A673 (cell line): ENCODE measurements around the gene ATG12. TPM values are rescaled to one million over a fixed set of nuclear protein-coding genes. Genes with fewer than 3 reads are reported as not detected.

Source experiments
- BruUV-seq: library from RNA; stranded (reverse); fragments of 400-500 nt; replicated peaks from 2 replicates; lab custom pipeline; 2021; lab: Mats Ljungman, UMichigan
- CTCF ChIA-PET: fragments of 300-600 bp; sonication (Branson Sonifier 250); formaldehyde crosslinking; loops from one replicate; lab custom pipeline; 2022; ENCODE audit warnings: antibody characterized with exemption; lab: Charles Lee
- POLR2A ChIA-PET: fragments of 300-600 bp; sonication (Branson Sonifier 250); formaldehyde crosslinking; loops from one replicate; lab custom pipeline; 2022; ENCODE audit warnings: antibody characterized with exemption; ENCODE audit not compliant: low non-redundant PET; lab: Charles Lee
- DNase-seq: peaks from one replicate; pipeline ENCODE4 v3.0.0-alpha.2; 2015; ENCODE audit warnings: low spot score
- H3K27ac ChIP-seq: fragments of 200-600 bp; sonication (generic); 2 replicates; pipeline ENCODE4 v1.5.1; 2016; ENCODE audit warnings: mixed run types, low read depth, mild to moderate bottlenecking, mixed read lengths, antibody characterized with exemption, low read length; ENCODE audit not compliant: poor library complexity, severe bottlenecking
- H3K27me3 ChIP-seq: fragments of 200-600 bp; sonication (generic); replicated peaks from 2 replicates; pipeline ENCODE4 v1.6.1; 2017; ENCODE audit warnings: mixed run types, low read depth, mild to moderate bottlenecking, mixed read lengths, antibody characterized with exemption, low read length; ENCODE audit not compliant: insufficient read depth, poor library complexity
- H3K36me3 ChIP-seq: fragments of 200-600 bp; sonication (generic); 2 replicates; pipeline ENCODE4 v1.6.1; 2016; ENCODE audit warnings: mixed run types, mild to moderate bottlenecking, mixed read lengths, antibody characterized with exemption, low read length; ENCODE audit not compliant: insufficient read depth, poor library complexity, severe bottlenecking
- H3K4me1 ChIP-seq: fragments of 200-600 bp; sonication (generic); 2 replicates; pipeline ENCODE4 v1.6.1; 2017; ENCODE audit warnings: mixed run types, mild to moderate bottlenecking, mixed read lengths, antibody characterized with exemption, low read length; ENCODE audit not compliant: insufficient read depth, poor library complexity, severe bottlenecking
- H3K4me3 ChIP-seq: fragments of 200-600 bp; sonication (generic); 2 replicates; pipeline ENCODE4 v1.5.1; 2016; ENCODE audit warnings: low read depth, mixed run types, mild to moderate bottlenecking, mixed read lengths, low read length; ENCODE audit not compliant: poor library complexity, severe bottlenecking
- H3K9me3 ChIP-seq: fragments of 200-600 bp; sonication (generic); 2 replicates; pipeline ENCODE4 v1.6.1; 2016; ENCODE audit warnings: mixed run types, low read depth, mild to moderate bottlenecking, mixed read lengths, antibody characterized with exemption, low read length; ENCODE audit not compliant: poor library complexity, severe bottlenecking
- EZH2 ChIP-seq: fragments of 200-600 bp; sonication (generic); IDR thresholded peaks from 2 replicates; pipeline ENCODE4 v1.6.1; 2017; ENCODE audit warnings: borderline replicate concordance, low read depth, mild to moderate bottlenecking, mixed read lengths, antibody characterized with exemption, low read length; ENCODE audit not compliant: poor library complexity, severe bottlenecking
- intact Hi-C: fragments of 100-400 bp; cut with micrococcal nuclease; formaldehyde crosslinking; loops from one replicate; pipeline ENCODE4 v1.10.0; 2022; ENCODE audit not compliant: unreplicated experiment
- total RNA-seq: library from RNA; stranded (reverse); gene quantifications from 2 replicates; pipeline ENCODE4 v1.2.3, GENCODE V29; 2021
- TF ChIP-seq, protein P1 (sequence below): fragments of 300-800, 200-600 bp; sonication (generic); conservative IDR thresholded peaks from 2 replicates; pipeline ENCODE4 v1.5.1; 2017; ENCODE audit warnings: low read depth, mild to moderate bottlenecking, antibody characterized with exemption, low read length, moderate library complexity, mixed read lengths

The ATG12 gene
- total RNA-seq, 1 experiment from 2014 or later, result 55.8 TPM

DNA sequence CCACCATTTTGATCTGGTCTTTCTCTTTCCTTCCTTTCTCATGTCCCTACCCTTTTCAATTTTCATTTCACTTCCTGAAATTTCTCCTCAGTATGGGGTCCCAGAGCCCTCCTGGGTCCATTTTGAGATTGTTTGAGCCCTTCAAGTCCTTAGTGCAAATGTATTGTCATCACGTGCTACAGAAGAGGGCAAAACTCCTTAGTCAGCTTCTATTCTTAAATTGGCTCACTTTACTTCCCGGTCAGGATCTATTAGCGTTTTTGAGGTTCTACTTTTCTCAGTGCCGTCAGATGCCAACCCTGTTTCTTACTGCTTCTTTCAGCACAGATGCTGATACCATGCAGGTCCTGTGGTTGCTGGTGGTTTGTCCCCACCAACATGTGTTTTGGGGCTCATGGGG lies 5.9 kb downstream of the ATG12 start:
- CTCF ChIA-PET, result interaction anchor here (1.0 kb wide), 1 partner anchor 249 kb away, joined by 4 read pairs; the partner anchor contains the start of gene COMMD10
- H3K27ac ChIP-seq, result no peak overlapping the region
- peaks cover 52% of the 10 kb centered on the region for H3K36me3 ChIP-seq
- TF ChIP-seq, protein P1, sequence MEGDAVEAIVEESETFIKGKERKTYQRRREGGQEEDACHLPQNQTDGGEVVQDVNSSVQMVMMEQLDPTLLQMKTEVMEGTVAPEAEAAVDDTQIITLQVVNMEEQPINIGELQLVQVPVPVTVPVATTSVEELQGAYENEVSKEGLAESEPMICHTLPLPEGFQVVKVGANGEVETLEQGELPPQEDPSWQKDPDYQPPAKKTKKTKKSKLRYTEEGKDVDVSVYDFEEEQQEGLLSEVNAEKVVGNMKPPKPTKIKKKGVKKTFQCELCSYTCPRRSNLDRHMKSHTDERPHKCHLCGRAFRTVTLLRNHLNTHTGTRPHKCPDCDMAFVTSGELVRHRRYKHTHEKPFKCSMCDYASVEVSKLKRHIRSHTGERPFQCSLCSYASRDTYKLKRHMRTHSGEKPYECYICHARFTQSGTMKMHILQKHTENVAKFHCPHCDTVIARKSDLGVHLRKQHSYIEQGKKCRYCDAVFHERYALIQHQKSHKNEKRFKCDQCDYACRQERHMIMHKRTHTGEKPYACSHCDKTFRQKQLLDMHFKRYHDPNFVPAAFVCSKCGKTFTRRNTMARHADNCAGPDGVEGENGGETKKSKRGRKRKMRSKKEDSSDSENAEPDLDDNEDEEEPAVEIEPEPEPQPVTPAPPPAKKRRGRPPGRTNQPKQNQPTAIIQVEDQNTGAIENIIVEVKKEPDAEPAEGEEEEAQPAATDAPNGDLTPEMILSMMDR, result no peak
- TF ChIP-seq EZH2, result no peak
- intact Hi-C loops, result loop anchor here (5.0 to 10.0 kb wide), 3 partner anchors 232 to 531 kb away; partner anchors contain the start of gene FEM1C
- H3K27me3 ChIP-seq, result no peaks in the 10 kb centered on the region
- H3K4me1 ChIP-seq, result peaks cover 19% of the 10 kb centered on the region
- no peak for DNase-seq
- H3K4me3 ChIP-seq, result no peak overlapping the region
- POLR2A ChIA-PET, result no interaction called here
- no peaks in the 10 kb centered on the region for H3K9me3 ChIP-seq
- no TSS peak for BruUV-seq

GRCh38 chr5:115831163-115831768 lies 10.1 kb downstream of the ATG12 start:
- no peak overlapping the region for H3K4me3 ChIP-seq
- DNase-seq, result peak; percentile 54
- CTCF ChIA-PET, result interaction anchor here (0.7 kb wide), 1 partner anchor 196 kb away, joined by 5 read pairs; no protein-coding TSS in a partner anchor
- peaks cover 57% of the 10 kb centered on the region for H3K36me3 ChIP-seq
- BruUV-seq, result no TSS peak
- H3K9me3 ChIP-seq, result no peaks in the 10 kb centered on the region
- no peak overlapping the region for H3K27ac ChIP-seq
- POLR2A ChIA-PET, result no interaction called here
- TF ChIP-seq, protein P1, result peak; percentile 78
- TF ChIP-seq EZH2, result no peak
- no peaks in the 10 kb centered on the region for H3K27me3 ChIP-seq
- no peaks in the 10 kb centered on the region for H3K4me1 ChIP-seq
- intact Hi-C loops, result loop anchor here (2.0 to 10.0 kb wide), 3 partner anchors 196 to 526 kb away; partner anchors contain the start of gene FEM1C

GRCh38 chr5:115829913-115830312 lies 11.5 kb downstream of the ATG12 start:
- CTCF ChIA-PET, result interaction anchor here (0.6 kb wide), 1 partner anchor 745 kb away, joined by 3 read pairs; no protein-coding TSS in a partner anchor
- H3K27me3 ChIP-seq, result no peaks in the 10 kb centered on the region
- intact Hi-C loops, result loop anchor here (2.0 to 10.0 kb wide), 3 partner anchors 195 to 525 kb away; partner anchors contain the start of gene FEM1C
- POLR2A ChIA-PET, result no interaction called here
- H3K27ac ChIP-seq, result no peak overlapping the region
- DNase-seq, result no peak
- H3K4me3 ChIP-seq, result no peak overlapping the region
- H3K4me1 ChIP-seq, result no peaks in the 10 kb centered on the region
- H3K9me3 ChIP-seq, result no peaks in the 10 kb centered on the region
- peaks cover 44% of the 10 kb centered on the region for H3K36me3 ChIP-seq
- no peak for TF ChIP-seq EZH2
- TF ChIP-seq, protein P1, result no peak
- BruUV-seq, result no TSS peak
